ENCODE data around the gene RNGTT. TPM values are rescaled to one million over a fixed set of nuclear protein-coding genes. Genes with fewer than 3 reads are reported as not detected.

The RNGTT gene
- total RNA-seq, 4 donors from 2014 or later: 13.9 to 20.5 (median 18.4) TPM

DNA sequence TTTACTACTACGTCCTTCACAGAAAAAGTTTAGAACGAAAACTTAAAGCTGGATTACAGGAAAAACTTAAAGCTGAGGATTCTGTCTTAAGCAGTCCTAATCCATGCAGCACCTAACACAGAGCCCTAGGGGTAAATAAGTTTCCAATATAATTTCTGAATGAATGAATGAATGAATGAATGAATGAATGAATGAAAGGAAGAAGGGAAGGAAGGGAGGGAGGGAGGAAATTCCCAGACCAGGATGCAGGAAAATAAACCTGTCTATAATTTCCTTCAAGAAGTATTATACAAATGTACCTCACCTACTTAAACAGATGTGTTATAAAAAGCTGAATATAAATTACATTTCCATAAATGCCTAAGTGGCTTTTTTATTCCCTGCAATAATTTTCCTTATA lies 83.4 kb downstream of the RNGTT start:
- no peak overlapping the region for H3K27ac ChIP-seq
- peaks cover 0 to 15% (median 0%) of the 10 kb centered on the region in 3 donors for H3K36me3 ChIP-seq
- no peak overlapping the region for H3K4me3 ChIP-seq
- no peak for DNase-seq (ENCODE audit: low spot score in 2 of 2)
- no peak for TF ChIP-seq POLR2A (IDR thresholded peaks at IDR 0.05)
- TF ChIP-seq, protein P1, sequence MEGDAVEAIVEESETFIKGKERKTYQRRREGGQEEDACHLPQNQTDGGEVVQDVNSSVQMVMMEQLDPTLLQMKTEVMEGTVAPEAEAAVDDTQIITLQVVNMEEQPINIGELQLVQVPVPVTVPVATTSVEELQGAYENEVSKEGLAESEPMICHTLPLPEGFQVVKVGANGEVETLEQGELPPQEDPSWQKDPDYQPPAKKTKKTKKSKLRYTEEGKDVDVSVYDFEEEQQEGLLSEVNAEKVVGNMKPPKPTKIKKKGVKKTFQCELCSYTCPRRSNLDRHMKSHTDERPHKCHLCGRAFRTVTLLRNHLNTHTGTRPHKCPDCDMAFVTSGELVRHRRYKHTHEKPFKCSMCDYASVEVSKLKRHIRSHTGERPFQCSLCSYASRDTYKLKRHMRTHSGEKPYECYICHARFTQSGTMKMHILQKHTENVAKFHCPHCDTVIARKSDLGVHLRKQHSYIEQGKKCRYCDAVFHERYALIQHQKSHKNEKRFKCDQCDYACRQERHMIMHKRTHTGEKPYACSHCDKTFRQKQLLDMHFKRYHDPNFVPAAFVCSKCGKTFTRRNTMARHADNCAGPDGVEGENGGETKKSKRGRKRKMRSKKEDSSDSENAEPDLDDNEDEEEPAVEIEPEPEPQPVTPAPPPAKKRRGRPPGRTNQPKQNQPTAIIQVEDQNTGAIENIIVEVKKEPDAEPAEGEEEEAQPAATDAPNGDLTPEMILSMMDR (IDR thresholded peaks at IDR 0.05): no peak
- TF ChIP-seq EP300 (IDR thresholded peaks at IDR 0.05): no peak
- peaks cover 0 to 2% (median 0%) of the 10 kb centered on the region in 4 donors for H3K4me1 ChIP-seq
- H3K9me3 ChIP-seq: no peaks in the 10 kb centered on the region
- H3K27me3 ChIP-seq: no peaks in the 10 kb centered on the region
- WGBS, 2 donors: 94 to 98% methylated on average over 2 of the region's 2 CpGs

DNA sequence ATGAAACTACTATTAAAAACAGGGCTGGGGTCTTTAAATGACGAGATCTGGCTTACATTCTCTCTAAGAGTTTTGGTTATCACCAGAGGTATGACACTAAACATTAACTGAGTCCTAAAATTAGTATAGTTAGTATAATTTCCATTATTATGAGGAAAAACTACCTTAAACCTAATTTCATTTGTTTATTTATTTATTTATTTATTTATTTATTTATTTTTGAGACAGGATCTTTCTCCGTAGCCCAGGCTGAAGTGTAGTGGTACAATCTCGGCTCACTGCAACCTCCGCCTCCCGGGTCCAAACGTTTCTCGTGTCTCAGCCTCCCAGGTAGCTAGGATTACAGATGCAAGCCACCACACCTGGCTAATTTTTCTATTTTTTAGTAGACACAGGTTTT lies 85.5 kb downstream of the RNGTT start:
- no peak overlapping the region for H3K4me3 ChIP-seq
- H3K9me3 ChIP-seq: no peaks in the 10 kb centered on the region
- no peaks in the 10 kb centered on the region for H3K27me3 ChIP-seq
- peaks cover 0 to 3% (median 0%) of the 10 kb centered on the region in 3 donors for H3K36me3 ChIP-seq
- 96 to 98% methylated on average over 7 of the region's 7 CpGs for WGBS, 2 donors
- peaks cover 0 to 2% (median 0%) of the 10 kb centered on the region in 4 donors for H3K4me1 ChIP-seq
- no peak overlapping the region for H3K27ac ChIP-seq
- DNase-seq (ENCODE audit: low spot score in 2 of 2): no peak
- TF ChIP-seq EP300 (IDR thresholded peaks at IDR 0.05): no peak
- TF ChIP-seq, protein P1 (IDR thresholded peaks at IDR 0.05): no peak

DNA sequence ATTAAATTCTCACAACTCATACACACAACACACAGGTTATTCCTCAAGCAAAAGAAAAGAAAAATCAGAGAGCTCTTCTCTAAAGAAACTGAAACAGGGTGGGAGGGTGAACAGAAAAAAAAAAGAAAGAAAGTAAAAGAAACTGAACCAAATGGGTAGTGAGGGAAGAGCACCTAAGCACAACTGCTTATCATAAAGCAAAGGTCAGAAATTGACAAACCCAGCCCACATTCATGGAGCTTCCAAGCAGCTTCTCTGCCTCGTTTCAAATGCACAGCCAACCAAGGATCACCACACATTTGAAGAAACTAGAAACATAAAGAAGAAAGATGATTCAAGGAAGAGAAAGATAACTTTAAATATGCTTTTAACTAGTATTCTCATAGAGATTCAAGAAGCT lies 90.5 kb downstream of the RNGTT start:
- no peak for DNase-seq (ENCODE audit: low spot score in 2 of 2)
- H3K27me3 ChIP-seq: no peaks in the 10 kb centered on the region
- TF ChIP-seq POLR2A (IDR thresholded peaks at IDR 0.05): no peak
- TF ChIP-seq EP300 (IDR thresholded peaks at IDR 0.05): no peak
- TF ChIP-seq, protein P1 (IDR thresholded peaks at IDR 0.05): no peak
- WGBS, 2 donors: 69 to 73% methylated on average over 1 of the region's 1 CpG
- no peak overlapping the region for H3K4me3 ChIP-seq
- no peaks in the 10 kb centered on the region for H3K9me3 ChIP-seq
- no peak overlapping the region for H3K27ac ChIP-seq
- H3K36me3 ChIP-seq: no peaks in the 10 kb centered on the region
- peaks cover 0 to 8% (median 0%) of the 10 kb centered on the region in 4 donors for H3K4me1 ChIP-seq

DNA sequence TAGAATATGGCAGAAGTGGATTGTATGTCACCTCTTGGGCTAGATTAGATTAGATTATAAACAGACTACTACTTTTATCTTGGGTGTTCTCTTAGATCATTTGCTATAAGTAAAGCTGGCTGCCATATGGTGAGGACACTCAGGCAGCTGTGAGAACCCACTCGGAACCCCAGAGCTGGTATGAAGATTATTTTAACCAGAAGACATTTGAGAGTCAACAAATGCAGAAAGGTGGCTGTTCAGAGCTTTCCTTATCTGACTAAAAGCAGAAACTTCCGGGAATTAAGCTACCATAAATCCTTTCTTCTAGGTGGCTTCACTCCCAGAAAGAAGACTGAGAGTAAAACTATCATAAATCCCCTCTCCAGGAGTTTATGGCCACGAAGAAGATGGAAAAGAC lies 91.9 kb downstream of the RNGTT start:
- Histone ChIP-seq H3K9me3 (no peaks in the 10 kb centered on the region), H3K27ac (no peak overlapping the region), H3K4me3 (no peak overlapping the region), H3K27me3 (no peaks in the 10 kb centered on the region), H3K4me1 (peaks cover 0 to 12% (median 0%) of the 10 kb centered on the region in 4 donors), H3K36me3 (no peaks in the 10 kb centered on the region)
- TF ChIP-seq POLR2A (IDR thresholded peaks at IDR 0.05) (no peak), EP300 (IDR thresholded peaks at IDR 0.05) (no peak)
- TF ChIP-seq, protein P1 (IDR thresholded peaks at IDR 0.05): no peak
- no peak for DNase-seq (ENCODE audit: low spot score in 2 of 2)
- WGBS, 2 donors: 56 to 67% methylated on average over 3 of the region's 3 CpGs

DNA sequence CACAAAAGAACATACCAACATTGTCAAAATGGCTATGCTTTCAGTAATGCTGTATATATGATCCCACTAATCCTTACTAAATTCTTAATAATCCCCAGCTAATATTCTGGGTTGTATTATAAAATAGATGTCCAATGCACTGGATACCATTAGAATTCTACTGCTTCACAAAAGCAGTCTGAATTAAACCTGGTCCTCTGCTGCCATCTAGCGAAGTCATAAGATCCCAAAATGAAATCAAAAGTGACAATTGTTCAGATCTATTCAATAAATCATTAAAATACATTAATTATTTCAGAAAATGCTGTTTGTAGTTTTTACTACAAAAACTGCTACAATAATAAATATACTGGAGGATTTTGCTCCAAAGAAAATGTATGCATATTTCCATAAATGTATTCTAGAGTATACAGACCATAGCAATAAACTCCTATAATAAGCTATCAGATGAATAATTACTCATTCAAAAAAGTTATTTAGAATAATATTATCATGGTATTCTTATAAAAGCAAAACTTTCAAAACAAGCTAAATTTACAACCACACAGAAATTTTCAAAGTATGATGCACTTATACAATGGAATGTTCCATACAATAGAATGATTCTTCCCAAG lies 92.6 kb downstream of the RNGTT start:
- Histone ChIP-seq H3K9me3 (no peaks in the 10 kb centered on the region), H3K27ac (no peak overlapping the region), H3K4me3 (no peak overlapping the region), H3K27me3 (no peaks in the 10 kb centered on the region), H3K4me1 (peaks cover 0 to 12% (median 0%) of the 10 kb centered on the region in 4 donors), H3K36me3 (no peaks in the 10 kb centered on the region)
- 0 to 6% methylated on average over 1 of the region's 1 CpG for WGBS, 2 donors
- DNase-seq (ENCODE audit: low spot score in 2 of 2): peak in 1 of 2 donors; percentile 71
- TF ChIP-seq, protein P1 (IDR thresholded peaks at IDR 0.05): peak; percentile 45 to 72 (median 61)
- no peak for TF ChIP-seq POLR2A (IDR thresholded peaks at IDR 0.05)
